GM12878 (cell line): ENCODE results near the gene CBFA2T3. TPM values are rescaled to one million over a fixed set of nuclear protein-coding genes. Genes with fewer than 3 reads are reported as not detected.

ENCODE experiments used
- ATAC-seq: fragments of 200-7000 bp; cut with Tn5 transposase; 3 replicates; pipeline ENCODE4 v1.9.1; 2020; ENCODE audit warnings: mild to moderate bottlenecking, moderate library complexity
- BruUV-seq: library from RNA; stranded (reverse); fragments of 400-500 nt; replicated peaks from 2 replicates; lab custom pipeline; 2021; lab: Mats Ljungman, UMichigan
- CTCF ChIA-PET: fragments of 300-600 bp; sonication (Branson Sonifier 250); formaldehyde crosslinking; extraction: SDS; loops from one replicate; lab custom pipeline; 2021; ENCODE audit warnings: inconsistent platforms; lab: Yijun Ruan, JAX
- POLR2A ChIA-PET: fragments of 350-600 bp; formaldehyde crosslinking; extraction: SDS; loops from one replicate; lab custom pipeline; 2021; ENCODE audit warnings: inconsistent platforms; lab: Charles Lee
- RAD21 ChIA-PET: fragments of 300-600 bp; sonication (Branson Sonifier 250); formaldehyde crosslinking; loops from one replicate; lab custom pipeline; 2023; ENCODE audit warnings: antibody characterized with exemption; ENCODE audit not compliant: unreplicated experiment; lab: Charles Lee
- SMC1A ChIA-PET: fragments of 300-600 bp; sonication (Branson Sonifier 250); formaldehyde crosslinking; loops from one replicate; lab custom pipeline; 2023; ENCODE audit not compliant: unreplicated experiment, uncharacterized antibody; lab: Charles Lee
- DNase-seq: peaks from one replicate; pipeline ENCODE4 v3.0.0-alpha.2; 2011; ENCODE audit warnings: low read depth, low spot score
- FAIRE-seq: peaks from 3 replicates; lab custom pipeline; 2011; peaks lifted over from hg19 to GRCh38; lab: Jason Lieb, UNC
- H2AFZ ChIP-seq: 2 replicates; pipeline ENCODE4 v1.6.0; 2011; ENCODE audit warnings: low read depth, low read length, control low read depth; ENCODE audit not compliant: control insufficient read depth
- H3K27ac ChIP-seq: 2 replicates; pipeline ENCODE4 v1.5.1; 2011; ENCODE audit warnings: control low read depth; ENCODE audit not compliant: control insufficient read depth, insufficient read depth
- H3K27me3 ChIP-seq, 2 experiments: replicated peaks in 1 of 2; 2 replicates each; pipeline versions ENCODE4 v1.6.0 to v1.6.1; 2011; ENCODE audit warnings: low read length in 1 of 2; ENCODE audit not compliant: control insufficient read depth in 2 of 2, insufficient read depth in 2 of 2
- H3K36me3 ChIP-seq, 2 experiments: 2 replicates each; pipeline ENCODE4 v1.5.1; 2011; ENCODE audit warnings: low read length in 1 of 2; ENCODE audit not compliant: control insufficient read depth in 2 of 2, insufficient read depth in 2 of 2
- H3K4me1 ChIP-seq: 2 replicates; pipeline ENCODE4 v1.6.1; 2011; ENCODE audit warnings: mild to moderate bottlenecking, low read length, moderate library complexity, mixed read lengths; ENCODE audit not compliant: control insufficient read depth, insufficient read depth
- H3K4me2 ChIP-seq: 2 replicates; pipeline ENCODE4 v1.6.0; 2011; ENCODE audit warnings: control low read depth; ENCODE audit not compliant: control insufficient read depth, insufficient read depth
- H3K4me3 ChIP-seq: fragments of 200-600 bp; sonication (generic); 2 replicates; pipeline ENCODE4 v1.5.1; 2016
- H3K79me2 ChIP-seq: 2 replicates; pipeline ENCODE4 v1.6.0; 2011; ENCODE audit warnings: low read length; ENCODE audit not compliant: control insufficient read depth, insufficient read depth
- H3K9ac ChIP-seq: 2 replicates; pipeline ENCODE4 v1.8.0; 2011; ENCODE audit warnings: low read length, control low read depth, mixed read lengths; ENCODE audit not compliant: control insufficient read depth, insufficient read depth
- H3K9me3 ChIP-seq: replicated peaks from 3 replicates; pipeline ENCODE4 v1.5.1; 2011; ENCODE audit warnings: mild to moderate bottlenecking, low read length; ENCODE audit not compliant: control insufficient read depth, insufficient read depth
- H4K20me1 ChIP-seq: 2 replicates; pipeline ENCODE4 v1.6.0; 2011; ENCODE audit not compliant: control insufficient read depth, insufficient read depth
- BHLHE40 ChIP-seq, 2 experiments: fragments of 450-650 bp in 1 of 2; IDR thresholded peaks; 2 replicates each; pipeline ENCODE4 v1.6.1; 2011 to 2017; ENCODE audit warnings: low read depth in 2 of 2, borderline replicate concordance in 1 of 2, improper control_type of control experiment in 1 of 2, low read length in 1 of 2, mild to moderate bottlenecking in 1 of 2
- CREM ChIP-seq: IDR thresholded peaks from 2 replicates; pipeline ENCODE4 v1.6.1; 2014; ENCODE audit warnings: antibody characterized with exemption, low read depth
- GATAD2B ChIP-seq: fragments of 450-650 bp; conservative IDR thresholded peaks from 2 replicates; pipeline ENCODE4 v1.6.1; 2017; ENCODE audit warnings: low read depth, mild to moderate bottlenecking, moderate library complexity
- IKZF2 ChIP-seq, 2 experiments: fragments of 450-650 bp; IDR thresholded peaks; 2 replicates each; pipeline ENCODE4 v1.6.1; 2017; ENCODE audit warnings: mild to moderate bottlenecking in 2 of 2, moderate library complexity in 2 of 2
- MYC ChIP-seq: IDR thresholded peaks from 2 replicates; pipeline ENCODE4 v1.6.1; 2011; ENCODE audit warnings: mild to moderate bottlenecking, low read length, moderate library complexity, inconsistent platforms; ENCODE audit not compliant: insufficient read depth, insufficient replicate concordance, insufficient read length, severe bottlenecking
- NR2F1 ChIP-seq: fragments of 450-650 bp; conservative IDR thresholded peaks from 2 replicates; pipeline ENCODE4 v1.6.1; 2017; ENCODE audit warnings: mild to moderate bottlenecking
- POLR2AphosphoS5 ChIP-seq: IDR thresholded peaks from 2 replicates; pipeline ENCODE4 v1.6.1; 2011; ENCODE audit warnings: mild to moderate bottlenecking, low read length, inconsistent platforms
- WGBS: methylation state at CpG from one replicate; pipeline ENCODE4 v1.1.6; 2016; ENCODE audit warnings: low lambda C conversion rate; ENCODE audit not compliant: insufficient replicate concordance, insufficient coverage; ENCODE audit errors: missing lambda C conversion rate; 5-methylcytosine and 5-hydroxymethylcytosine counted together
- in situ Hi-C: fragments of 300-500 bp; cut with MboI; formaldehyde crosslinking; loops from 9 replicates; pipeline ENCODE4 v1.14.3; 2018; ENCODE audit warnings: mixed read lengths
- intact Hi-C: fragments of 100-400 bp; cut with micrococcal nuclease; formaldehyde crosslinking; loops from one replicate; pipeline ENCODE4 v1.14.2; 2022; ENCODE audit not compliant: unreplicated experiment
- polyA plus RNA-seq, 11 experiments: library from polyadenylated mRNA; depleted of rRNA in 4 of 11; unstranded in 6 of 11; stranded (reverse) in 5 of 11; fragments of >200 nt; fragmentation: Nextera tagmentation in 4 of 11; fragmentation: Illumina TruSeq in 1 of 11; extraction: Ambion mirVana in 4 of 11; extraction: Trizol in 1 of 11; gene quantifications; 1 replicate in 1 of 11; 2 replicates in 10 of 11; pipeline versions ENCODE4 v1.2.1 to v1.2.3, GENCODE V29; 2011 to 2016; ENCODE audit warnings: inconsistent platforms in 2 of 11, missing spikeins in 2 of 11, low read depth in 1 of 11
- total RNA-seq, 4 experiments: library from RNA; depleted of rRNA in 3 of 4; stranded (reverse); fragments of >200 nt in 3 of 4; fragmentation: Illumina TruSeq in 1 of 4; extraction: Trizol in 1 of 4; gene quantifications; 2 replicates each; pipeline versions ENCODE4 v1.2.1 to v1.2.3, GENCODE V29; 2013 to 2021
- TF ChIP-seq, protein P1 (sequence below): IDR thresholded peaks from 2 replicates; pipeline ENCODE4 v1.6.1; 2011; ENCODE audit warnings: borderline replicate concordance, low read depth, mild to moderate bottlenecking, moderate library complexity, mixed read lengths, low read length; ENCODE audit not compliant: insufficient read depth; ENCODE audit errors: extremely low read length
- TF ChIP-seq, protein P2 (sequence below): fragments of 450-650 bp; IDR thresholded peaks from 2 replicates; pipeline ENCODE4 v1.6.1; 2017; ENCODE audit warnings: mild to moderate bottlenecking, moderate library complexity

CBFA2T3 gene
- total and polyA plus RNA-seq, 10 of the 15 experiments (the other 5 are each of a cell fraction or from before 2014, with no cell fraction given), result 0.69 to 42.6 (median 4.5) TPM

DNA sequence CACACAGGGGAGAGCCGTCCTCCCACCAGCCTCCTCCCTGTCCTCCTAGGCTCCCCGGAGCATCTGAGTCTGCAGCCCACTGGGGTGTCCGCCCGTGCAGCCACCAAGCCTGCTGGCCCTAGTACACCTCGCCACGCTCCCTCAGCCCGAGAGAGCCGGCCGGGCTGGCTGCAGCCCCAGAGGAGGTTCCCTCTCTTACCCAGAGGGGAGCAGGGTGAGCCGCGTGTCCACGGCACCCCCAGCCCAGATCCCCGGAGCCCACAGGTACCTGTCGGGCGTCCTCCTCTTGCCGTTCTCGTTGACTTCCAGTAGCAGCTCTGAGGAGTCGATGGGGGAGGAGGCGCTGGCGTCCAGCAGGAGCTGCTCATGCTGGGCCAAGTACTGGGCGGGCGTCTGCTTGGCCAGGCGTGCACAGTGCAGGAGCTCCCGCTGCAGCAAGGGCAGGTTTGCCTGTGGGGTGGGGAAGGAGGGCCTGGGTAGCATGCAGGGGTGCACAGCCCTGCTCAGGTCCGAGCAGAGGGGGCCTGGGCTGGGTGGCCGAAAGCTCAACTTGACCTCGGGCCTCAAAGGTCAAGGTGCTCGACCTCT, 91.2 kb downstream of the CBFA2T3 start:
- ChIA-PET POLR2A (no interaction called here), SMC1A (no interaction called here), RAD21 (no interaction called here), CTCF (no interaction called here)
- no peak overlapping the region for H3K4me3 ChIP-seq
- H3K27ac ChIP-seq, result no peak overlapping the region
- TF ChIP-seq BHLHE40 (IDR thresholded peaks at IDR 0.05; ENCODE audit: borderline replicate concordance in 1 of 2, low read depth in 2 of 2, low read length in 1 of 2) (no peak), NR2F1 (0 out of 2 replicates have a peak, but pooled peaks have one; percentile 14)
- DNase-seq, result no peak
- 95% methylated on average over 26 of the region's 28 CpGs for WGBS
- no peak for ATAC-seq
- no peaks in the 10 kb centered on the region for H4K20me1 ChIP-seq
- peaks cover 2 to 7% of the 10 kb centered on the region in 2 experiments; a peak in 3 of 4 replicates for H3K36me3 ChIP-seq
- no peak overlapping the region for H3K9ac ChIP-seq
- no peaks in the 10 kb centered on the region for H3K9me3 ChIP-seq
- no peaks in the 10 kb centered on the region for H3K4me1 ChIP-seq
- no peaks in the 10 kb centered on the region for H3K79me2 ChIP-seq
- no peaks in the 10 kb centered on the region for H3K27me3 ChIP-seq
- in situ Hi-C loops (no loop called here), intact Hi-C loops (no loop called here)
- no peak overlapping the region for H2AFZ ChIP-seq
- no TSS peak for BruUV-seq
- no peak overlapping the region for H3K4me2 ChIP-seq
- no peak for FAIRE-seq

DNA sequence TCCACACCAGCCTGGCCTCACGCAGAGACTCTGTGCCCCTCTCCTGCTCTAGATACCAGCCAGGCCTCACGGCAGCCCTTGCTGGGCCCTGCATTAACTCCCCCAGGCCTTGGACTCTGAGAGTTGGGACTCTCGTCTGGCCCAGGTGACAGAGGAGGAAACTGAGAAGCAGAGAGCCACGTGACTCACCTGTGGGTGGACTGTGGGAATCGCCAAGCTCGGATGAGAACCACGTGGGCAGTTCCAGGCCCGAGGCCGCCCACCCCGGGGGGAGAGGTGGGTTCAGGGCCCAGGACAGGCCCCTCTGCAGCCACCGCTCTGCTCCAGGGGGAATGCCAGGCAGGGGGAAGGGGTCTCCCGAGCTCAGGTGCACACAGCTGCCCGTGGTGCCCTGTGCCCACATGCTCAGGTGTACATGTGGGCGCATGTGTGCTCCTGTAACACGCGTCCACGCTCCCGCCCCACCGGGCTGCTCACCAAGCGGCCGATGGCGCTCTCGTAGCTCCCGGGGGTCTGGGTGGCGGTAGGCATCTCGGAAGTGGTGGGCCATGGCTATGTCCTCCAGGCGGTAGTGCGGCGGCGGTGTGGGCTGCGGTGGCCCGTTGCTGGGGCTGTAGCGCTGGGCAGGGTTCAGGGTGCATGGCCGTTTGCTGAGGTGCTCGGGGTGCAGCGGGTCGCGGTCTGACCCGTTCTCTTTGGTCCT, 92.3 kb downstream of the CBFA2T3 start:
- SMC1A ChIA-PET, result no interaction called here
- FAIRE-seq (no peak), ATAC-seq (no peak), DNase-seq (no peak)
- in situ Hi-C loops, result no loop called here
- no peaks in the 10 kb centered on the region for H3K4me1 ChIP-seq
- H3K4me3 ChIP-seq, result no peak overlapping the region
- peaks cover 2 to 4% of the 10 kb centered on the region in 2 experiments; a peak in 3 of 4 replicates for H3K36me3 ChIP-seq
- no peak overlapping the region for H3K27ac ChIP-seq
- no peaks in the 10 kb centered on the region for H3K79me2 ChIP-seq
- H3K9ac ChIP-seq, result no peak overlapping the region
- intact Hi-C loops, result no loop called here
- CTCF ChIA-PET, result no interaction called here
- 98% methylated on average over 39 of the region's 39 CpGs for WGBS
- no peaks in the 10 kb centered on the region for H3K9me3 ChIP-seq
- H4K20me1 ChIP-seq, result no peaks in the 10 kb centered on the region
- H2AFZ ChIP-seq, result no peak overlapping the region
- POLR2A ChIA-PET, result no interaction called here
- H3K4me2 ChIP-seq, result no peak overlapping the region
- BruUV-seq, result no TSS peak
- RAD21 ChIA-PET, result no interaction called here
- no peaks in the 10 kb centered on the region for H3K27me3 ChIP-seq
- no peak for TF ChIP-seq GATAD2B
- TF ChIP-seq, protein P1, sequence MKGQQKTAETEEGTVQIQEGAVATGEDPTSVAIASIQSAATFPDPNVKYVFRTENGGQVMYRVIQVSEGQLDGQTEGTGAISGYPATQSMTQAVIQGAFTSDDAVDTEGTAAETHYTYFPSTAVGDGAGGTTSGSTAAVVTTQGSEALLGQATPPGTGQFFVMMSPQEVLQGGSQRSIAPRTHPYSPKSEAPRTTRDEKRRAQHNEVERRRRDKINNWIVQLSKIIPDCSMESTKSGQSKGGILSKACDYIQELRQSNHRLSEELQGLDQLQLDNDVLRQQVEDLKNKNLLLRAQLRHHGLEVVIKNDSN, result no peak
- TF ChIP-seq POLR2AphosphoS5, result no peak
- no peak for TF ChIP-seq IKZF2 (IDR thresholded peaks at IDR 0.05)
- TF ChIP-seq, protein P2, sequence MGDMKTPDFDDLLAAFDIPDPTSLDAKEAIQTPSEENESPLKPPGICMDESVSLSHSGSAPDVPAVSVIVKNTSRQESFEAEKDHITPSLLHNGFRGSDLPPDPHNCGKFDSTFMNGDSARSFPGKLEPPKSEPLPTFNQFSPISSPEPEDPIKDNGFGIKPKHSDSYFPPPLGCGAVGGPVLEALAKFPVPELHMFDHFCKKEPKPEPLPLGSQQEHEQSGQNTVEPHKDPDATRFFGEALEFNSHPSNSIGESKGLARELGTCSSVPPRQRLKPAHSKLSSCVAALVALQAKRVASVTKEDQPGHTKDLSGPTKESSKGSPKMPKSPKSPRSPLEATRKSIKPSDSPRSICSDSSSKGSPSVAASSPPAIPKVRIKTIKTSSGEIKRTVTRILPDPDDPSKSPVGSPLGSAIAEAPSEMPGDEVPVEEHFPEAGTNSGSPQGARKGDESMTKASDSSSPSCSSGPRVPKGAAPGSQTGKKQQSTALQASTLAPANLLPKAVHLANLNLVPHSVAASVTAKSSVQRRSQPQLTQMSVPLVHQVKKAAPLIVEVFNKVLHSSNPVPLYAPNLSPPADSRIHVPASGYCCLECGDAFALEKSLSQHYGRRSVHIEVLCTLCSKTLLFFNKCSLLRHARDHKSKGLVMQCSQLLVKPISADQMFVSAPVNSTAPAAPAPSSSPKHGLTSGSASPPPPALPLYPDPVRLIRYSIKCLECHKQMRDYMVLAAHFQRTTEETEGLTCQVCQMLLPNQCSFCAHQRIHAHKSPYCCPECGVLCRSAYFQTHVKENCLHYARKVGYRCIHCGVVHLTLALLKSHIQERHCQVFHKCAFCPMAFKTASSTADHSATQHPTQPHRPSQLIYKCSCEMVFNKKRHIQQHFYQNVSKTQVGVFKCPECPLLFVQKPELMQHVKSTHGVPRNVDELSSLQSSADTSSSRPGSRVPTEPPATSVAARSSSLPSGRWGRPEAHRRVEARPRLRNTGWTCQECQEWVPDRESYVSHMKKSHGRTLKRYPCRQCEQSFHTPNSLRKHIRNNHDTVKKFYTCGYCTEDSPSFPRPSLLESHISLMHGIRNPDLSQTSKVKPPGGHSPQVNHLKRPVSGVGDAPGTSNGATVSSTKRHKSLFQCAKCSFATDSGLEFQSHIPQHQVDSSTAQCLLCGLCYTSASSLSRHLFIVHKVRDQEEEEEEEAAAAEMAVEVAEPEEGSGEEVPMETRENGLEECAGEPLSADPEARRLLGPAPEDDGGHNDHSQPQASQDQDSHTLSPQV, result no peak
- no peak for TF ChIP-seq CREM
- no peak for TF ChIP-seq MYC
